ENCODE results near the gene ZNF740.
"Not testable (repeated sequence)": the region's sequence is repeated elsewhere in the genome, so short reads cannot be mapped to it uniquely, and the experiment has no call there.

ZNF740 gene

GRCh38 chr12:53196486-53196885 lies 16.0 kb downstream of the ZNF740 start:
- DNase-seq: no peak

- DNase-seq: no peak
Measured at GRCh38 chr12:53197011-53197640, 16.6 kb downstream of the ZNF740 start.

GRCh38 chr12:53198486-53199110 lies 18.1 kb downstream of the ZNF740 start:
- no peak for DNase-seq

GRCh38 chr12:53199700-53200099 lies 19.2 kb downstream of the ZNF740 start:
- no peak for DNase-seq

- DNase-seq: no peak
Measured at GRCh38 chr12:53200107-53200457, 19.6 kb downstream of the ZNF740 start.

GRCh38 chr12:53200458-53201176 lies 20.1 kb downstream of the ZNF740 start:
- DNase-seq: no peak

GRCh38 chr12:53201177-53201541 lies 20.6 kb downstream of the ZNF740 start:
- no peak for DNase-seq

- no peak for DNase-seq
Measured at GRCh38 chr12:53201639-53202038, 21.1 kb downstream of the ZNF740 start.

GRCh38 chr12:53202316-53202715 lies 21.8 kb downstream of the ZNF740 start:
- DNase-seq: not testable (repeated sequence)

- DNase-seq: no peak
Measured at GRCh38 chr12:53204351-53204750, 23.8 kb downstream of the ZNF740 start.

- DNase-seq: peak in 1 of 2 donors; percentile 49
Measured at GRCh38 chr12:53205747-53206419, 25.4 kb downstream of the ZNF740 start.

- peak; percentile 62 for DNase-seq
Measured at GRCh38 chr12:53207042-53207441, 26.5 kb downstream of the ZNF740 start, which contains the start of gene ITGB7. ITGB7 (minus strand) TSS chr12:53207251; CDS start chr12:53200443, 6,808 bp downstream.

- DNase-seq: no peak
Measured at GRCh38 chr12:53208435-53208834, 27.9 kb downstream of the ZNF740 start.

GRCh38 chr12:53208877-53209463 lies 28.4 kb downstream of the ZNF740 start:
- no peak for DNase-seq

- no peak for DNase-seq
Measured at GRCh38 chr12:53210843-53211242, 30.3 kb downstream of the ZNF740 start.

GRCh38 chr12:53211476-53212381 lies 31.2 kb downstream of the ZNF740 start:
- DNase-seq: no peak

- DNase-seq: no peak
Measured at GRCh38 chr12:53212931-53213330, 32.4 kb downstream of the ZNF740 start.

GRCh38 chr12:53213348-53213747 lies 32.8 kb downstream of the ZNF740 start:
- peak; percentile 84 for DNase-seq

- DNase-seq: no peak
Measured at GRCh38 chr12:53214221-53214620, 33.7 kb downstream of the ZNF740 start.

- no peak for DNase-seq
Measured at GRCh38 chr12:53214687-53215455, 34.3 kb downstream of the ZNF740 start.

- DNase-seq: no peak
Measured at GRCh38 chr12:53215497-53215896, 35.0 kb downstream of the ZNF740 start.

Data from activated CD4-positive, alpha-beta T cell treated with anti-CD3 and anti-CD28 coated beads for 4 hours (primary cell).